ENCODE data around the gene ANKRD12.

DNA sequence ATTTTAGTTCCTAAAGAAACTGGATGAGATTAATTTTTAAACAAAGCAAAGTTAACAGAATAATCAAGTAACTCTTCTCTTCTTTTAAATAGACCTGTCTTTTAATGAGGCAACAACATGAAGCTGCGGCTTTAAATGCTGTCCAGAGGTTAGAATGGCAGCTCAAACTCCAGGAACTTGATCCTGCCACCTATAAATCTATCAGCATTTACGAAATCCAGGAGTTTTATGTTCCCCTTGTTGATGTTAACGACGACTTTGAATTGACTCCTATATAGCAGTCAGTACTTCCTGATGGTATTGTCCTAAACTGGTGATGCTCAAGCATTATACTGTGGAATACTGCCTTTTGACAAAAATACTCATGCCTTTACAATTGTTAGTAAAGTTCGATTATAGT lies 144.3 kb downstream of the ANKRD12 start:
- TF ChIP-seq BHLHE40 (IDR thresholded peaks at IDR 0.05; ENCODE audit: low read depth, low read length) (no peak), RAD21 (IDR thresholded peaks at IDR 0.05; ENCODE audit: low read length) (no peak)
